Measurements from ENCODE around the gene SLC6A3. TPM values are rescaled to one million over a fixed set of nuclear protein-coding genes. Genes with fewer than 3 reads are reported as not detected.
A peak's percentile ranks its signal among the peaks of the same experiment; 100 is the strongest.
"Not testable (repeated sequence)": the region's sequence is repeated elsewhere in the genome, so short reads cannot be mapped to it uniquely, and the experiment has no call there.

The SLC6A3 gene
- total and polyA plus RNA-seq, 10 donors: 0.02 to 0.27 (median 0.07) TPM; not detected in 4

DNA sequence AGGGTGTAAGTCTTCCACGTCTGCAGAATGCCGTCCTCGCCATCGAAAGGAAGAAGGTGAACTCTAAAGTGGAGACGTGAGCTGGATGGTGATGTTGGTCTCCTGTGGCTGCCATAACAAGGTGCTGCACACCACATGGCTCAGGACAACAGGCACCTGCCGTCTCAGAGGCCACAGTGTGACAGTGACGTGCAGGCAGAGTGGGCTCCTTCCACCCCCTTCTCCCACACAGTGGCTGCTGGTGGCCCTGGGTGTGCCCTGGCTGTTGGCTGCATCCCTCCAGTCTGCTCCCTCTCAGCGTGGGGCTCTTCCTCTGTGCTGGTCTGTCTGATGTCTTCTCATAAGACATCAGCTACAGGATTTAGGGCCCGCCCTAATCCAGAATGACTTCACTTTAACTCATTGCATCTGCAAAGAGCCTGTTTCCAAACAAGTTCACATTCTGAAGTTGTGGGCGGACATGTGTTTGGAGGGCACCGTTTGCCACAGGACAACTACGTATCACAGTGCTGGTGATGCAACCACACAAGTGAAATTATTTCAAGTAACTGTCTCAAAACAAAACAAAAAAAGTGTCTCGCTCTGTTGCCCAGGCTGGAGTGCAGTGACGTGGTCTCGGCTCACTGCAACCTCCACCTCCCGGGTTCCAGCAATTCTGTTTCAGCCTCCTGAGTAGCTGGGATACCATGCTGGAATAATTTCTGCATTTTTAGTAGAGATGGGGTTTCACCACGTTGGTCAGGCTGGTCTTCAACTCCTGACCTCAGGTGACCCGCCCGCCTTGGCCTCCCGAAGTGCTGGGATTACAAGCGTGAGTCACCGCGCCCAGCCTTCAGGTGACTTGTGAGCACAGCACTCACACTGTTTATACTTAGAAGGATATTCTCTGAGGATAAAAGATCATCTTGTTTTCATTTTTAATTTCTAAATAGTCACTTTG is 69.1 kb downstream of the SLC6A3 start:
- WGBS, 5 donors: 74 to 81% (median 79%) methylated on average over 23 of the region's 23 CpGs
- TF ChIP-seq CTCF (IDR thresholded peaks at IDR 0.05 in 8 of 11, conservative IDR thresholded peaks at IDR 0.05 in 3 of 11) (no peak), POLR2AphosphoS5 (IDR thresholded peaks at IDR 0.05) (no peak), POLR2A (IDR thresholded peaks at IDR 0.05) (no peak)
- Histone ChIP-seq H3K27ac (no peak overlapping the region), H3K4me3 (no peak overlapping the region), H3K9me3 (peaks cover 0 to 7% (median 0%) of the 10 kb centered on the region in 8 donors), H3K27me3 (replicated peaks in 1 of 7) (peaks cover 0 to 20% (median 0%) of the 10 kb centered on the region in 7 donors), H3K36me3 (no peaks in the 10 kb centered on the region), H3K4me1 (peaks cover 0 to 31% (median 20%) of the 10 kb centered on the region in 6 donors)
- intact Hi-C loops (cut with DNase I; ENCODE audit: low total_unique reads): no loop called here
- DNase-seq: peak; percentile 64

DNA sequence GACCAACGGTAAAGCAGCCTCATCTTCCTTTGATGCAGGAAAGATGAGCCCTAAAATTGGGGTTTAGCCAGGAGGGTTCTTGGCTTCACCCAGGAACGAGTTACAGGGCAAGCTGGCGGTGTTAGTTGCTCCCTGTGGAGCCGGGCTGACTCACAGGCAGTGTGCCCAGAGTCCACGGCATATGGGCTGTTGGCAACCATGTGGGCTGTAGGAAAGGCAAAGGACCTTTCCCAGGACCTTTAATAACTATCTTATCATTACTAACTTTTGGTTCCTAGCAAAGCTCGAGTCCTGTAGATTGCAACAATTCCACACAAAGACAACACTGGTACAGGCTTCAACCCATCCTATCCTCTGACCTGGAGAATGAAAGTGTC is 70.6 kb downstream of the SLC6A3 start:
- intact Hi-C loops (cut with DNase I; ENCODE audit: low total_unique reads): no loop called here
- peaks cover 0 to 3% (median 0%) of the 10 kb centered on the region in 8 donors for H3K9me3 ChIP-seq
- H3K27me3 ChIP-seq (replicated peaks in 1 of 7): peaks cover 0 to 5% (median 0%) of the 10 kb centered on the region in 7 donors
- peaks cover 0 to 20% (median 10%) of the 10 kb centered on the region in 6 donors for H3K4me1 ChIP-seq
- no peaks in the 10 kb centered on the region for H3K36me3 ChIP-seq
- peak; percentile 69 for DNase-seq
- no peak overlapping the region for H3K4me3 ChIP-seq
- TF ChIP-seq CTCF (IDR thresholded peaks at IDR 0.05 in 8 of 11, conservative IDR thresholded peaks at IDR 0.05 in 3 of 11) (no peak), POLR2AphosphoS5 (IDR thresholded peaks at IDR 0.05) (no peak), POLR2A (IDR thresholded peaks at IDR 0.05) (no peak)
- WGBS, 5 donors: 60 to 83% (median 69%) methylated on average over 6 of the region's 6 CpGs
- H3K27ac ChIP-seq: peak overlapping the region in 2 of 8 donors; percentile 17 to 43

GRCh38 chr5:1374030-1374678 is 71.1 kb downstream of the SLC6A3 start:
- peak; percentile 61 for DNase-seq
- H3K9me3 ChIP-seq: no peaks in the 10 kb centered on the region
- H3K27ac ChIP-seq: peak overlapping the region in 2 of 8 donors; percentile 17 to 43
- TF ChIP-seq POLR2AphosphoS5 (IDR thresholded peaks at IDR 0.05): peak in 2 of 3 donors; percentile 27 to 44
- TF ChIP-seq CTCF (IDR thresholded peaks at IDR 0.05 in 8 of 11, conservative IDR thresholded peaks at IDR 0.05 in 3 of 11): no peak
- WGBS, 5 donors: 60 to 69% (median 64%) methylated on average over 9 of the region's 9 CpGs
- no peak overlapping the region for H3K4me3 ChIP-seq
- intact Hi-C loops (cut with DNase I; ENCODE audit: low total_unique reads): no loop called here
- peaks cover 0 to 20% (median 10%) of the 10 kb centered on the region in 6 donors for H3K4me1 ChIP-seq
- H3K27me3 ChIP-seq (replicated peaks in 1 of 7): peaks cover 0 to under 1% (median 0%) of the 10 kb centered on the region in 7 donors
- H3K36me3 ChIP-seq: no peaks in the 10 kb centered on the region

DNA sequence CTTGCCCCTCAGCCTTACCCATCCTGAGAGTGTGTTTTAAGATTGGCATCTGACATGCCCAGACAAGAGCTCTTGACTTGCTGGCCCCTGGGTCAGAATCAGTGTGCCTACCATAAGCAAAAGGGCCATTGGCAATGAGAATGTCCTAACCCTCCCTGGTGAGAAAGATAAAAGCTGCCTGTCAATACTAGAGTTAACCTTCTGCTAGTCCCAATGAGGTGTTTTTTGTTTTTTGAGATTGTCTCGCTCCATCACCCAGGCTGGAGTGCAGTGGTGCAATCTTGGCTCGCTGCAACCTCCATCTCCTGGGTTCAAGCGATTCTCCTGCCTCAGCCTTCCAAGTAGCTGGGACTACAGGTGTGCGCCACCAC is 73.3 kb downstream of the SLC6A3 start:
- H3K9me3 ChIP-seq; H3K27me3 ChIP-seq (replicated peaks in 1 of 7); H3K36me3 ChIP-seq; DNase-seq; intact Hi-C loops (cut with DNase I; ENCODE audit: low total_unique reads); H3K4me3 ChIP-seq: not testable (repeated sequence)
- Histone ChIP-seq H3K4me1 (peaks cover 0 to 20% (median 10%) of the 10 kb centered on the region in 6 donors), H3K27ac (peak overlapping the region in 3 of 8 donors; percentile 35 to 67 (median 49))
- 91 to 98% (median 94%) methylated on average over 4 of the region's 4 CpGs for WGBS, 5 donors

Measured in spleen (tissue), 11 donors.